AML-193 (cell line): ENCODE data around the gene ZC3H6.
"Not testable (repeated sequence)": the region's sequence is repeated elsewhere in the genome, so short reads cannot be mapped to it uniquely, and the experiment has no call there.

ENCODE experiments used
- DNase-seq, 2 experiments: peaks; one replicate each; lab custom pipeline; 2025; lab: John Stamatoyannopoulos, UW

The ZC3H6 gene

GRCh38 chr2:112277596-112278220 is 2.3 kb downstream of the ZC3H6 start:
- no peak for DNase-seq

- DNase-seq: not testable (repeated sequence)
Measured at GRCh38 chr2:112282066-112282465, 6.7 kb downstream of the ZC3H6 start.

- DNase-seq: not testable (repeated sequence)
Measured at GRCh38 chr2:112283535-112283934, 8.1 kb downstream of the ZC3H6 start.

- DNase-seq: no peak
Measured at GRCh38 chr2:112290088-112290487, 14.7 kb downstream of the ZC3H6 start.

- DNase-seq: no peak
Measured at GRCh38 chr2:112290648-112291047, 15.3 kb downstream of the ZC3H6 start.

- DNase-seq: no peak
Measured at GRCh38 chr2:112293636-112294401, 18.4 kb downstream of the ZC3H6 start.

- no peak for DNase-seq
Measured at GRCh38 chr2:112295407-112296078, 20.1 kb downstream of the ZC3H6 start.

- DNase-seq: no peak
Measured at GRCh38 chr2:112296407-112296806, 21.0 kb downstream of the ZC3H6 start.

- DNase-seq: no peak
Measured at GRCh38 chr2:112301171-112301584, 25.8 kb downstream of the ZC3H6 start.

GRCh38 chr2:112301973-112302372 is 26.6 kb downstream of the ZC3H6 start:
- DNase-seq: no peak

- DNase-seq: no peak
Measured at GRCh38 chr2:112304298-112304941, 29.0 kb downstream of the ZC3H6 start.

- no peak for DNase-seq
Measured at GRCh38 chr2:112305132-112305531, 29.7 kb downstream of the ZC3H6 start.

- DNase-seq: no peak
Measured at GRCh38 chr2:112310906-112311305, 35.5 kb downstream of the ZC3H6 start.

GRCh38 chr2:112311932-112312331 is 36.5 kb downstream of the ZC3H6 start:
- no peak for DNase-seq

GRCh38 chr2:112312821-112313220 is 37.4 kb downstream of the ZC3H6 start:
- no peak for DNase-seq

- DNase-seq: no peak
Measured at GRCh38 chr2:112314856-112315255, 39.5 kb downstream of the ZC3H6 start.

- DNase-seq: no peak
Measured at GRCh38 chr2:112317303-112318158, 42.1 kb downstream of the ZC3H6 start.

GRCh38 chr2:112318515-112318914 is 43.1 kb downstream of the ZC3H6 start:
- no peak for DNase-seq

GRCh38 chr2:112321375-112322320 is 46.3 kb downstream of the ZC3H6 start:
- no peak for DNase-seq

- DNase-seq: no peak
Measured at GRCh38 chr2:112322919-112323318, 47.5 kb downstream of the ZC3H6 start.
